ENCODE measurements around the gene LBX2. TPM values are rescaled to one million over a fixed set of nuclear protein-coding genes. Genes with fewer than 3 reads are reported as not detected.

LBX2 gene
- total and polyA plus RNA-seq, 9 of the 15 experiments (the other 6 are each of a cell fraction or from before 2014, with no cell fraction given): 0.39 to 6.2 (median 1.8) TPM; not detected in 1

- TF ChIP-seq ZBTB1 (CRISPR knock-in tag; IDR thresholded peaks at IDR 0.05; ENCODE audit: borderline replicate concordance, low read depth) (0 out of 2 replicates have a peak, but pooled peaks have one; percentile 19), TFAM (CRISPR knock-in tag; conservative IDR thresholded peaks at IDR 0.05) (no peak), ZNF512 (tag; IDR thresholded peaks at IDR 0.05) (no peak), ZNF143 (CRISPR knock-in tag; IDR thresholded peaks at IDR 0.05) (no peak), SMAD3 (CRISPR knock-in tag; conservative IDR thresholded peaks at IDR 0.05) (no peak), CCNT2 (IDR thresholded peaks at IDR 0.05; ENCODE audit: borderline replicate concordance, extremely low read depth, insufficient read length, low read depth, low read length) (peak; percentile 64), ZBTB17 (CRISPR knock-in tag; IDR thresholded peaks at IDR 0.05) (peak; percentile 90), FOXK2 (conservative IDR thresholded peaks at IDR 0.05 in 1 of 2, IDR thresholded peaks at IDR 0.05 in 1 of 2; ENCODE audit: low read depth in 2 of 2) (no peak; a peak in 1 of 4 replicates), ELF2 (CRISPR knock-in tag; IDR thresholded peaks at IDR 0.05) (peak; percentile 92), TEAD2 (tag; IDR thresholded peaks at IDR 0.05) (no peak), TSC22D4 (tag; IDR thresholded peaks at IDR 0.05) (no peak), ZMIZ1 (IDR thresholded peaks at IDR 0.05; ENCODE audit: low read depth in 2 of 2, low read length in 2 of 2) (peak in 1 of 2 experiments; percentile 61; a peak in 1 of 4 replicates), EZH2 (IDR thresholded peaks at IDR 0.05; ENCODE audit: borderline replicate concordance, low read depth, low read length) (no peak), RFX7 (CRISPR knock-in tag; IDR thresholded peaks at IDR 0.05) (0 out of 2 replicates have a peak, but pooled peaks have one; percentile 50)
- TF ChIP-seq, protein P1, sequence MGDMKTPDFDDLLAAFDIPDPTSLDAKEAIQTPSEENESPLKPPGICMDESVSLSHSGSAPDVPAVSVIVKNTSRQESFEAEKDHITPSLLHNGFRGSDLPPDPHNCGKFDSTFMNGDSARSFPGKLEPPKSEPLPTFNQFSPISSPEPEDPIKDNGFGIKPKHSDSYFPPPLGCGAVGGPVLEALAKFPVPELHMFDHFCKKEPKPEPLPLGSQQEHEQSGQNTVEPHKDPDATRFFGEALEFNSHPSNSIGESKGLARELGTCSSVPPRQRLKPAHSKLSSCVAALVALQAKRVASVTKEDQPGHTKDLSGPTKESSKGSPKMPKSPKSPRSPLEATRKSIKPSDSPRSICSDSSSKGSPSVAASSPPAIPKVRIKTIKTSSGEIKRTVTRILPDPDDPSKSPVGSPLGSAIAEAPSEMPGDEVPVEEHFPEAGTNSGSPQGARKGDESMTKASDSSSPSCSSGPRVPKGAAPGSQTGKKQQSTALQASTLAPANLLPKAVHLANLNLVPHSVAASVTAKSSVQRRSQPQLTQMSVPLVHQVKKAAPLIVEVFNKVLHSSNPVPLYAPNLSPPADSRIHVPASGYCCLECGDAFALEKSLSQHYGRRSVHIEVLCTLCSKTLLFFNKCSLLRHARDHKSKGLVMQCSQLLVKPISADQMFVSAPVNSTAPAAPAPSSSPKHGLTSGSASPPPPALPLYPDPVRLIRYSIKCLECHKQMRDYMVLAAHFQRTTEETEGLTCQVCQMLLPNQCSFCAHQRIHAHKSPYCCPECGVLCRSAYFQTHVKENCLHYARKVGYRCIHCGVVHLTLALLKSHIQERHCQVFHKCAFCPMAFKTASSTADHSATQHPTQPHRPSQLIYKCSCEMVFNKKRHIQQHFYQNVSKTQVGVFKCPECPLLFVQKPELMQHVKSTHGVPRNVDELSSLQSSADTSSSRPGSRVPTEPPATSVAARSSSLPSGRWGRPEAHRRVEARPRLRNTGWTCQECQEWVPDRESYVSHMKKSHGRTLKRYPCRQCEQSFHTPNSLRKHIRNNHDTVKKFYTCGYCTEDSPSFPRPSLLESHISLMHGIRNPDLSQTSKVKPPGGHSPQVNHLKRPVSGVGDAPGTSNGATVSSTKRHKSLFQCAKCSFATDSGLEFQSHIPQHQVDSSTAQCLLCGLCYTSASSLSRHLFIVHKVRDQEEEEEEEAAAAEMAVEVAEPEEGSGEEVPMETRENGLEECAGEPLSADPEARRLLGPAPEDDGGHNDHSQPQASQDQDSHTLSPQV (IDR thresholded peaks at IDR 0.05): peak; percentile 87
Measured at GRCh38 chr2:74472086-74472944, 27.1 kb downstream of the LBX2 start, which contains the start of gene MRPL53 (continued).

Data from K562 (cell line).